Panc1 (cell line): ENCODE data around the gene SRSF7. TPM values are rescaled to one million over a fixed set of nuclear protein-coding genes. Genes with fewer than 3 reads are reported as not detected.

ENCODE experiments used
- ATAC-seq: fragments of 200-7000 bp; cut with Tn5 transposase; 2 replicates; pipeline ENCODE4 v1.9.1; 2020; ENCODE audit warnings: mild to moderate bottlenecking, moderate library complexity
- BruUV-seq: library from RNA; stranded (reverse); fragments of 400-500 nt; replicated peaks from 2 replicates; lab custom pipeline; 2021; lab: Mats Ljungman, UMichigan
- CTCF ChIA-PET: fragments of 300-600 bp; sonication (Branson Sonifier 250); formaldehyde crosslinking; loops from one replicate; lab custom pipeline; 2022; ENCODE audit warnings: antibody characterized with exemption; lab: Charles Lee
- POLR2A ChIA-PET: fragments of 300-600 bp; sonication (Branson Sonifier 250); formaldehyde crosslinking; loops from one replicate; lab custom pipeline; 2022; ENCODE audit warnings: antibody characterized with exemption; lab: Charles Lee
- DNase-seq: peaks from one replicate; pipeline ENCODE4 v3.0.0-alpha.2; 2010; ENCODE audit warnings: low read depth, low spot score
- H3K27ac ChIP-seq: 2 replicates; pipeline ENCODE4 v1.5.1; 2011; ENCODE audit warnings: mild to moderate bottlenecking, low read length, inconsistent platforms
- H3K27me3 ChIP-seq: fragments of 200-500 bp; sonication (Bioruptor generic); 2 replicates; pipeline ENCODE4 v1.6.0; 2014; ENCODE audit warnings: low read length, inconsistent platforms; ENCODE audit not compliant: control insufficient read depth, insufficient read depth
- H3K36me3 ChIP-seq: fragments of 200-500 bp; sonication (Bioruptor generic); 2 replicates; pipeline ENCODE4 v1.5.1; 2014; ENCODE audit warnings: inconsistent platforms, mild to moderate bottlenecking, low read length, moderate library complexity; ENCODE audit not compliant: control insufficient read depth, insufficient read depth
- H3K4me1 ChIP-seq: 2 replicates; pipeline ENCODE4 v1.5.1; 2011; ENCODE audit warnings: inconsistent platforms, mild to moderate bottlenecking, low read length, moderate library complexity; ENCODE audit not compliant: control insufficient read depth, insufficient read depth
- H3K4me3 ChIP-seq, 2 experiments: 2 replicates each; pipeline ENCODE4 v1.5.1; 2011 to 2012; ENCODE audit warnings: low read depth in 2 of 2, low read length in 2 of 2, mild to moderate bottlenecking in 2 of 2, inconsistent platforms in 1 of 2, moderate library complexity in 1 of 2
- H3K9me3 ChIP-seq: fragments of 200-500 bp; sonication (Bioruptor generic); 2 replicates; pipeline ENCODE4 v1.5.1; 2014; ENCODE audit warnings: low read depth, mild to moderate bottlenecking, inconsistent platforms, low read length, moderate library complexity; ENCODE audit not compliant: control insufficient read depth, insufficient read depth
- CTCF ChIP-seq: fragments of 450-650 bp; IDR thresholded peaks from 2 replicates; pipeline ENCODE4 v1.5.1; 2017; ENCODE audit warnings: mild to moderate bottlenecking
- POLR2AphosphoS5 ChIP-seq: IDR thresholded peaks from 2 replicates; pipeline ENCODE4 v1.6.1; 2012; ENCODE audit warnings: mild to moderate bottlenecking, low read depth, low read length, moderate library complexity
- REST ChIP-seq, 2 experiments: IDR thresholded peaks; 2 replicates each; pipeline ENCODE4 v1.6.1; 2011 to 2012; ENCODE audit warnings: low read depth in 2 of 2, control low read depth in 1 of 2, low read length in 1 of 2, mild to moderate bottlenecking in 1 of 2, moderate library complexity in 1 of 2; ENCODE audit not compliant: insufficient read depth in 1 of 2
- SIN3A ChIP-seq: IDR thresholded peaks from 2 replicates; pipeline ENCODE4 v1.6.1; 2012; ENCODE audit warnings: low read depth, mild to moderate bottlenecking, low read length, moderate library complexity, borderline replicate concordance; ENCODE audit not compliant: insufficient read depth
- TCF7L2 ChIP-seq: IDR thresholded peaks from 2 replicates; pipeline ENCODE4 v1.6.1; 2011; ENCODE audit warnings: mild to moderate bottlenecking, low read depth, low read length, inconsistent platforms
- in situ Hi-C: cut with HindIII; loops from 2 replicates; pipeline ENCODE4 v1.10.0; 2016; ENCODE audit warnings: low sequenced_read_pairs, low pct_unique_long_range_greater_than_20kb
- intact Hi-C: fragments of 100-400 bp; cut with micrococcal nuclease; formaldehyde crosslinking; loops from one replicate; pipeline ENCODE4 v1.10.0; 2022; ENCODE audit not compliant: unreplicated experiment
- total RNA-seq: library from RNA; stranded (reverse); gene quantifications from one replicate; pipeline ENCODE4 v1.2.1, GENCODE V29; 2021; ENCODE audit not compliant: unreplicated experiment

The SRSF7 gene
- total RNA-seq, 1 experiment from 2014 or later: 220 TPM

GRCh38 chr2:38728694-38729093, 22.5 kb downstream of the SRSF7 start:
- POLR2A ChIA-PET: no interaction called here

GRCh38 chr2:38727661-38728060, 23.5 kb downstream of the SRSF7 start:
- ATAC-seq (no peak), DNase-seq (no peak)
- no TSS peak for BruUV-seq
- in situ Hi-C loops: loop anchor here (25.0 kb wide), 1 partner anchor 140 kb away; no protein-coding TSS in a partner anchor
- POLR2A ChIA-PET: interaction anchor here (0.6 kb wide), 2 partner anchors 23 to 213 kb away, joined by 3 to 7 read pairs; no protein-coding TSS in a partner anchor
- Histone ChIP-seq H3K4me1 (0 out of 2 replicates have a peak, but pooled peaks cover 5% of the 10 kb centered on the region), H3K27ac (no peak overlapping the region), H3K9me3 (no peaks in the 10 kb centered on the region), H3K27me3 (no peaks in the 10 kb centered on the region), H3K4me3 (no peak overlapping the region), H3K36me3 (no peaks in the 10 kb centered on the region)
- no peak for TF ChIP-seq TCF7L2
- TF ChIP-seq REST (IDR thresholded peaks at IDR 0.05; ENCODE audit: insufficient read depth in 1 of 2, low read depth in 2 of 2, low read length in 1 of 2): no peak
- TF ChIP-seq POLR2AphosphoS5: no peak
- TF ChIP-seq CTCF: no peak
- TF ChIP-seq SIN3A: no peak
- intact Hi-C loops: loop anchor here (5.0 kb wide), 2 partner anchors 145 to 190 kb away; no protein-coding TSS in a partner anchor
- CTCF ChIA-PET: interaction anchor here (0.7 kb wide), 1 partner anchor 262 kb away, joined by 7 read pairs; no protein-coding TSS in a partner anchor

More at GRCh38 chr2:38728694-38729093, 22.5 kb downstream of the SRSF7 start:
- BruUV-seq: no TSS peak
- H3K9me3 ChIP-seq: no peaks in the 10 kb centered on the region
- H3K27ac ChIP-seq: no peak overlapping the region
- DNase-seq (no peak), ATAC-seq (no peak)
- CTCF ChIA-PET: no interaction called here
- in situ Hi-C loops: loop anchor here (25.0 kb wide), 1 partner anchor 141 kb away; no protein-coding TSS in a partner anchor
- TF ChIP-seq REST (IDR thresholded peaks at IDR 0.05; ENCODE audit: insufficient read depth in 1 of 2, low read depth in 2 of 2, low read length in 1 of 2) (no peak), CTCF (no peak), TCF7L2 (no peak), POLR2AphosphoS5 (no peak), SIN3A (no peak)
- H3K4me3 ChIP-seq: no peak overlapping the region
- intact Hi-C loops: loop anchor here (5.0 kb wide), 2 partner anchors 146 to 191 kb away; no protein-coding TSS in a partner anchor
- H3K4me1 ChIP-seq: no peaks in the 10 kb centered on the region
- no peaks in the 10 kb centered on the region for H3K36me3 ChIP-seq
- no peaks in the 10 kb centered on the region for H3K27me3 ChIP-seq
